Stimulated activated CD8-positive, alpha-beta memory T cell treated with anti-CD3 and anti-CD28 coated beads, Interleukin-7, amount 100 ng/mL, for 48 hours (primary cell): ENCODE data around the gene HSPA4L.

Experiments used
- DNase-seq, 2 donors: peaks; one replicate each; pipeline ENCODE4 v3.0.0-alpha.2; 2020; ENCODE audit warnings: low read depth in 1 of 2; ENCODE audit errors: extremely low read depth in 1 of 2

HSPA4L gene

GRCh38 chr4:127783026-127783769 is 1.1 kb downstream of the HSPA4L start:
- DNase-seq = no peak

DNA sequence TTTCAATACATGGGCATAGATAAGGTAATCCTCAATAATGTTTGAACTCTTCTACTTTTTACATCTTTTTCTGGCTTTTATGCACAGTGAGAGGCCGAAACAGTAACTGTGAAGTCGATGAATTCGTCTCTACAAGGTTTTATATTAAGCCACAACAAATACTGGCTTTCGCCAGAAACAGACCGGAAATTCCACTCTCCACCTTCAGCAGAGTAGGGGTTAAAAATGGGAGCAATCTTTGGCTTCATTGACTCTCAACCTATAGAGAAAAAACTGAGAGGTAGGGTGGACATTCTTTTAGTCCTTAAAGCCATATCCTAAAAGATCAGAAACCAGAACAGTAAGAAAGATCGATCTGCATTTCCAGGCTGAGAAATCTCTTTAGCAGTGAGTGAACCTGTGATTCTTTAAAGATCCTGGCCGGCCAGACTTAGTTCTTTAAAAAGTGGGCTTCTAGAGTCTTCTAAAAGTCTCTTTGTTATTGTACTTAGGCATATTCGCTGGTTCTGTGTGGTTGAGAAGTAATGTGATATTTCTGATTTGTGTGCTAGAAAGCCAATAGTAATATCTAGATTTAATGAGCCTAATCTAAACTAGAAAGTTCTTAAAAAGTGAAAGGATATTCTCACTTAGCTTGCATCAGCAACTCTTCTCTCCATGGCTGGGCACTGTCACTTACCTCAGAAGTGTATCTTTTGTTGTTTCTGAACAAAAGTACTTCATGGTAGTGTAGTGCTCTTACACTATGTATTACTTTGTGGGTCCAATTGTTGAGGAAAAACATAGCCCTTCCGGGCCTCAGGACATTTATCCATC is 2.0 kb downstream of the HSPA4L start:
- DNase-seq = no peak

- no peak for DNase-seq
Observed at GRCh38 chr4:127788517-127788916, 6.4 kb downstream of the HSPA4L start.

- no peak for DNase-seq
Observed at GRCh38 chr4:127791391-127791790, 9.3 kb downstream of the HSPA4L start.

DNA sequence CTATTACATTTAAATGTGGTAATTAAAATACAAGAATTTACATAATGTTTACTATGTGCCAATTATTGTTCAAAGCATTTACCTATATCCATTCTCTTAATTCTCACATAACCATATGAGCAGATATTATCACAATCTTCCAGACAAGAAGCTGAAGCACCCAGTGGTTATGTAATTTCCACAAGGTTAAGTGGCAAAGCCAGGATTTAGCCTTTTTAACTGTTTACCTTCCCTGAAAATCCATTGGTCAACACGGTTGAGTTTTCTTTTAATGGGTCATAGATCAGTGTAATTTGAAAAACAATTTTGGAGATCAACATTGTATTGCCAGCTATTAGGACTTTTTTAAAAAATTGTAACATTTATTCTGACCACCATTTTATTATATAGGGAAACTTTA is 11.4 kb downstream of the HSPA4L start:
- no peak for DNase-seq

DNA sequence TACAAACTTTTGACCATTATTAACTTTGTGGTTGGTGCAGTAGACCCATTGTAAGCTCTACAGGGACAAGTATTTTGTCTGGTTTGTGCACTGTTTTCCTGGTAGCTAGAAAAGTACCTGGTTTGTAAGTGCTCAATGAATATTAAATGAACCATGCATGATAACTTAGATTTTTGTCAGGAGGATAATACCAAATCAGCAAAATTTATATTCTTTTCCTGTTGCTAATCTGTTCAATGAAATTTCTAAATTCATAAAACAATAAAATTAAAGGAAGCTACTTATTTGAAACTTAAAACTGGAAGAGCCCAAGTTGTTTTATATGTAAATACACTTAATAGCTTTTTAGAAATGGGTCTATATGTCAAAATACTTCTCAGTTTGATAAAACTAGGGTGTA is 17.6 kb downstream of the HSPA4L start:
- no peak for DNase-seq

DNA sequence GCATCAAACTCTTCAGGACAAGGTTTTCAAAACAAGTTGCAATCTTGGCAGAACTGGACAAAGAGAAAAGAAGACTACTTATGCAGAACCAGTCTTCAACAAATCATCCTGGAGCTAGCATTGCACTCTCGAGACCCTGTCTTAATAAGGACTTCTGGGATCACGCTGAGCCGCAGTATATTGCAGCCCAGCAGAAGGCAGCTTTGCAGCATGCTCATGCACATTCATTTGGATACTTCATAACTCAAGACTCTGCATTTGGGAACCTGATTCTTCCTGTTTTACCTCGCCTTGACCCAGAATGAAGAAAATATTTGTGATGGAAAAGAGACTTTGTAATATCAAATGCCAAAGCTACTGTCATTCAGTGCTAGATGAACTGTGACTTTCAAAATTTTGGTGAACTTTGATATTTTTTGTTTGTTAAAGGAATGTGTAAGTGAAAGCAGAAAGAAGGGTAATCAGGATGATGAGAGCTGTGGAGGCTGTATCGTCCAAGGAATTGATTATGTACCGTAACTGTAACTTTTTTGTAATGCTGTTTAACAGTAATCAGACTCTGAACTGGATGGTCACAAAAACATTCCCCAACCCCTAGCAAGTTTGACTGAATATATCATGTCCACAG is 27.2 kb downstream of the HSPA4L start:
- DNase-seq = no peak

DNA sequence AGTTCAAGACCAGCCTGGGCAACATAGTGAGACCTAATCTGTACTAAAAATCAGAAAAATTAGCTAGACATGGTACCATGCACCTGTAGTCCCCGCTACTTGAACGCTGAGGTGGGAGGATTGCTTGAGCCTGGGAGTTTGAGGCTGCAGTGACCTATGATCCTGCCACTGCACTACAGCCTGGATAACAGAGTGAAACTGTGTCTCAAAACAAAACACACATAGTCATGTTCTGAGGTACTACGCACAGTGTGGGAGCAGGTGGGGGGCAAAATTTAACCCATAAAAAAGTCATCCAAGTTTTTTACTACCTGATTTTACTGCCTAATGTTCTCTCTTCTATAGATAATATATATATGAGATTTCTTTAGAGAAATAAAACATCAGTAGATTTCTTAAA is 28.4 kb downstream of the HSPA4L start:
- DNase-seq = no peak

DNA sequence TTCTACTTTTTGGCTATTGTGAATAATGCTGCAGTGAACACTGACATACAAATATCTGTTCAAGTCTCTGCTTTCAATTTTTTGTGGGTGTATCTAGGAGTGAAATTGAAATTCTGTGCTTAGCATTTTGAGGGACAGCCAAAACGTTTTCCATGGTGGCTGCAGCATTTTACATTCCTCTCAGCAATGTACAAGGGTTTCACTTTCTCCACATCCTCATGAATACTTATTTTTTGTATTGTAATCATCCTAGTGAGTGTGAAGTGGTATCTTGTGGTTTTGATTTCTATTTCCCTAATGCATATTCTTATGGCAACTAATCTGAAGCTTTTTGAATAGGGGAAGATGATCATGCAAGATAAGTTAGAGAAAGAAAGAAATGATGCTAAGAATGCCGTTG is 40.3 kb downstream of the HSPA4L start:
- DNase-seq = no peak

DNA sequence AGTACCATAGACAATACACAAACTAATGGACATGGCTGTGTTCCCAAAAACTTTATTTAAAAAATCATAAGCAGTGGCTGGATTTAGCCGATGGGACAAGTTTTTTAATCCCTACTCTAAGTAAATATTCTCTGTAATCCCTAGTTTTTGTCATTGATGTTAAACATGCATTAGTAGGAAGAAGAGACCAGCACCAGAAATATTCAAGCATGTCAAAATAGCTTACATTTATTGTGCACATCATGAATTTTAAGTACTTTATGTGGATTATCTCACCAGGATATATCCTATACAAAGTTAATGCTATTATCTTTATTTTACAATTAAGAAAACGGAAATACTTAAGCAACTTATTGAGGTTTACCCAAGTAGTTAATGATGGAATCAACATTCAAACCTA is 46.0 kb downstream of the HSPA4L start:
- no peak for DNase-seq

GRCh38 chr4:127829014-127829413 is 46.9 kb downstream of the HSPA4L start:
- DNase-seq = no peak

- no peak for DNase-seq
Observed at GRCh38 chr4:127832585-127832984, 50.5 kb downstream of the HSPA4L start.

- DNase-seq = no peak
Observed at GRCh38 chr4:127843704-127844600, 61.8 kb downstream of the HSPA4L start.

- no peak for DNase-seq
Observed at GRCh38 chr4:127844601-127845116, 62.5 kb downstream of the HSPA4L start.

DNA sequence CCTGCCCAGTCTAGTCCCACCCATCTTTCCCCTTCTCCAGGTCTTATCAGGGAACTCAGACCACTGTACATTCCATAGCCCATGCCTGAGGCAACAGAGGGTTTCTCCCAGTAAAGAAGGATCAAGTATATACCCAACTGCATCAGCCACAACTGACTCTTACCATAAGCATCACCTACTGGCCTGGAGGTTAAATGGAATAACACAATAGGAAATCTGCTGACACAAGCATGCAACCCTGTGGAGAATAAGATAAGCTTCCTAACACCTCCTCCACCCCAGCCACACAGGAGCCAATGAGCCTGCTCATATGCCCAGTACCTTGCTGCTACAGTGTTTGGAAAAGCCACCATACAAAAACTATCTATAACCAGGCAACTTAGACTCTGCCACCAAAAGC is 63.9 kb downstream of the HSPA4L start:
- DNase-seq = no peak

- DNase-seq = no peak
Observed at GRCh38 chr4:127846765-127847164, 64.6 kb downstream of the HSPA4L start.

- no peak for DNase-seq
Observed at GRCh38 chr4:127849505-127850234, 67.5 kb downstream of the HSPA4L start.

- no peak for DNase-seq
Observed at GRCh38 chr4:127852661-127853060, 70.5 kb downstream of the HSPA4L start.

DNA sequence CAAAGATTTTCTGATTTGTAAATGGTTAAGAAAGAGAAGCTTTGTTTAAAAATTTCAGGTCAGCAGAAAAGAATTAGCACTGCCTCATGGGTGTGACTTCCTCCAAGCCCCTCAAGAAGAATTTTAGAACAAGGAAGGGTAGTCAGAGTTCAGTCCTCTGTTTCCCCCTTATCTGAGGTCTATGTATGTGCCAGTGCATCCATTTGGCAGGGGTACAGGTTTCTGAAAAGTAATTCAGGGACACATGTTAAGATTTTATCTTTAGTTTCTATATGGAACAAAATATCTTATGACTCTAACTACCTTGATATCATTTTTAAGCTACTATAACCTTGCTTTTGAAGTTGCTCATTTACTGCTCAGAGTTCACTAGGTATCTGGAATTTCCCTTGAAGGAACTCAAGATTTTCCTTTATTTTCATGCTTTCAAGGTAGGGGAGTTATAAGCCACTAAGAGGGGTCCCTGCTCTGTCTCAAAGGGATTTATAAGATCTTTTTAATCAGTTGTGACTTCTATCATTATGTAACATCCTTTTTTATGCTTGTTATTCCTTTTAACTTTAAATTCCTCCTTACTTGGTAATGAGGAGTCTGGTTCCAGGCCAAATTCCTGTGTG is 74.2 kb downstream of the HSPA4L start:
- no peak for DNase-seq
